OCI-LY3 (cell line): ENCODE results near the gene ADIRF.
A peak's percentile ranks its signal among the peaks of the same experiment; 100 is the strongest.

ENCODE experiments used
- H2AFZ ChIP-seq: fragments of 200-600, 300-600 bp; shearing (Covaris generic); 2 replicates; pipeline ENCODE4 v1.6.0; 2014; ENCODE audit warnings: antibody characterized with exemption, low read depth, low read length
- H3K27ac ChIP-seq: fragments of 200-600, 300-600 bp; sonication (generic); 2 replicates; pipeline ENCODE4 v1.5.1; 2014; ENCODE audit warnings: mild to moderate bottlenecking, low read length, moderate library complexity, mixed read lengths
- H3K27me3 ChIP-seq: fragments of 200-600, 300-600 bp; sonication (generic); 2 replicates; pipeline ENCODE4 v1.6.1; 2014; ENCODE audit warnings: low read depth, low read length, mixed read lengths
- H3K36me3 ChIP-seq: fragments of 200-600, 300-600 bp; sonication (generic); replicated peaks from 2 replicates; pipeline ENCODE3; 2014; ENCODE audit warnings: low read depth, low read length, mixed read lengths
- H3K4me1 ChIP-seq: fragments of 300-600, 200-600 bp; sonication (generic); 2 replicates; pipeline ENCODE4 v1.6.1; 2014; ENCODE audit warnings: low read length, mixed read lengths
- H3K4me2 ChIP-seq: fragments of 200-600, 300-600 bp; sonication (generic); 2 replicates; pipeline ENCODE4 v1.6.1; 2014; ENCODE audit warnings: low read length, mixed read lengths
- H3K4me3 ChIP-seq: fragments of 300-600, 200-600 bp; sonication (generic); 2 replicates; pipeline ENCODE4 v1.5.1; 2014; ENCODE audit warnings: antibody characterized with exemption, mild to moderate bottlenecking, low read length, moderate library complexity
- H3K79me2 ChIP-seq: fragments of 300-600, 200-600 bp; shearing (Covaris generic); 2 replicates; pipeline ENCODE4 v1.6.1; 2014; ENCODE audit warnings: mild to moderate bottlenecking, low read length, mixed read lengths
- H3K9ac ChIP-seq: fragments of 300-600, 200-600 bp; shearing (Covaris generic); 2 replicates; pipeline ENCODE4 v1.6.0; 2014; ENCODE audit warnings: mild to moderate bottlenecking, low read length, moderate library complexity
- H3K9me3 ChIP-seq: fragments of 200-600, 300-600 bp; shearing (Covaris generic); 2 replicates; pipeline ENCODE4 v1.6.1; 2014; ENCODE audit warnings: low read length, mixed read lengths; ENCODE audit not compliant: insufficient read depth
- H4K20me1 ChIP-seq: fragments of 200-600, 300-600 bp; sonication (generic); 2 replicates; pipeline ENCODE4 v1.6.1; 2016; ENCODE audit warnings: low read length, mixed read lengths; ENCODE audit not compliant: insufficient read depth
- CTCF ChIP-seq: fragments of 200-600, 300-600 bp; sonication (generic); IDR thresholded peaks from 2 replicates; pipeline ENCODE4 v1.5.1; 2014; ENCODE audit warnings: antibody characterized with exemption, low read length, low read depth
- EZH2phosphoT487 ChIP-seq: fragments of 200-600 bp; shearing (Covaris generic); IDR thresholded peaks from 2 replicates; pipeline ENCODE4 v1.6.1; 2018; ENCODE audit warnings: antibody characterized with exemption, mixed run types, low read depth

The ADIRF gene

GRCh38 chr10:86958901-86959736 is 9.2 kb upstream of the ADIRF start:
- Histone ChIP-seq H3K36me3 (peaks cover 6% of the 10 kb centered on the region), H4K20me1 (no peaks in the 10 kb centered on the region), H3K79me2 (peaks cover 20% of the 10 kb centered on the region), H3K4me2 (no peak overlapping the region), H3K27me3 (no peaks in the 10 kb centered on the region), H3K9ac (no peak overlapping the region), H3K4me3 (no peak overlapping the region), H2AFZ (no peak overlapping the region), H3K27ac (no peak overlapping the region), H3K9me3 (no peaks in the 10 kb centered on the region), H3K4me1 (peaks cover 51% of the 10 kb centered on the region)
- TF ChIP-seq CTCF (no peak), EZH2phosphoT487 (no peak)

- no peak overlapping the region for H3K4me3 ChIP-seq
Measured at GRCh38 chr10:86959737-86960002, 8.6 kb upstream of the ADIRF start.

GRCh38 chr10:86960003-86960862 is 8.0 kb upstream of the ADIRF start:
- H3K36me3 ChIP-seq = peaks cover 14% of the 10 kb centered on the region
- H3K79me2 ChIP-seq = peaks cover 30% of the 10 kb centered on the region
- peak overlapping the region; percentile 100; the same call in 1 of the 2 replicates for H3K9ac ChIP-seq
- peak overlapping the region; percentile 40 for H3K4me2 ChIP-seq
- H3K9me3 ChIP-seq = no peaks in the 10 kb centered on the region
- H3K27ac ChIP-seq = peak overlapping the region; percentile 100
- H3K4me1 ChIP-seq = peaks cover 62% of the 10 kb centered on the region
- no peaks in the 10 kb centered on the region for H3K27me3 ChIP-seq
- H2AFZ ChIP-seq = no peak overlapping the region
- H3K4me3 ChIP-seq = no peak overlapping the region
- TF ChIP-seq CTCF (peak; percentile 83), EZH2phosphoT487 (no peak)
- H4K20me1 ChIP-seq = no peaks in the 10 kb centered on the region

More at GRCh38 chr10:86959737-86960002, 8.6 kb upstream of the ADIRF start:
- Histone ChIP-seq H3K4me1 (peaks cover 57% of the 10 kb centered on the region), H3K79me2 (peaks cover 26% of the 10 kb centered on the region), H3K4me2 (no peak overlapping the region), H4K20me1 (no peaks in the 10 kb centered on the region), H3K27me3 (no peaks in the 10 kb centered on the region), H3K9me3 (no peaks in the 10 kb centered on the region), H3K9ac (no peak overlapping the region), H2AFZ (no peak overlapping the region), H3K36me3 (peaks cover 9% of the 10 kb centered on the region), H3K27ac (no peak overlapping the region)
- no peak for TF ChIP-seq EZH2phosphoT487

GRCh38 chr10:86960863-86961434 is 7.3 kb upstream of the ADIRF start:
- no peaks in the 10 kb centered on the region for H3K9me3 ChIP-seq
- no peak overlapping the region for H3K4me3 ChIP-seq
- no peak for TF ChIP-seq EZH2phosphoT487
- TF ChIP-seq CTCF = no peak
- no peaks in the 10 kb centered on the region for H4K20me1 ChIP-seq
- H3K79me2 ChIP-seq = peaks cover 30% of the 10 kb centered on the region
- peaks cover 14% of the 10 kb centered on the region for H3K36me3 ChIP-seq
- H3K9ac ChIP-seq = peak overlapping the region; percentile 100; the same call in 1 of the 2 replicates
- H3K4me1 ChIP-seq = peaks cover 69% of the 10 kb centered on the region
- no peaks in the 10 kb centered on the region for H3K27me3 ChIP-seq
- H3K4me2 ChIP-seq = peak overlapping the region; percentile 40
- H3K27ac ChIP-seq = peak overlapping the region; percentile 100
- H2AFZ ChIP-seq = no peak overlapping the region
